Ishikawa (cell line): ENCODE measurements around the gene SH3TC1.

Experiments
- CEBPB ChIP-seq: IDR thresholded peaks from 2 replicates; pipeline ENCODE4 v1.6.1; 2012
- CREB1 ChIP-seq: IDR thresholded peaks from 2 replicates; pipeline ENCODE4 v1.6.1; 2012; ENCODE audit warnings: low read depth
- EGR1 ChIP-seq: IDR thresholded peaks from 2 replicates; pipeline ENCODE4 v1.6.1; 2012
- EP300 ChIP-seq: IDR thresholded peaks from 2 replicates; pipeline ENCODE4 v1.6.1; 2012; ENCODE audit warnings: borderline replicate concordance
- FOXM1 ChIP-seq: IDR thresholded peaks from 2 replicates; pipeline ENCODE4 v1.6.1; 2012; ENCODE audit warnings: low read depth, borderline replicate concordance
- MAX ChIP-seq: IDR thresholded peaks from 2 replicates; pipeline ENCODE4 v1.6.1; 2012
- NFIC ChIP-seq: IDR thresholded peaks from 2 replicates; pipeline ENCODE4 v1.6.1; 2012
- RAD21 ChIP-seq: IDR thresholded peaks from 2 replicates; pipeline ENCODE4 v1.6.1; 2012; ENCODE audit warnings: low read depth
- REST ChIP-seq: IDR thresholded peaks from 2 replicates; pipeline ENCODE4 v1.6.1; 2012; ENCODE audit warnings: low read depth, mild to moderate bottlenecking
- TAF1 ChIP-seq: IDR thresholded peaks from 2 replicates; pipeline ENCODE4 v1.6.1; 2012; ENCODE audit warnings: low read depth, mild to moderate bottlenecking
- TCF12 ChIP-seq: IDR thresholded peaks from 2 replicates; pipeline ENCODE4 v1.6.1; 2012; ENCODE audit warnings: low read depth
- TEAD4 ChIP-seq: IDR thresholded peaks from 2 replicates; pipeline ENCODE4 v1.6.1; 2012
- USF1 ChIP-seq: IDR thresholded peaks from 2 replicates; pipeline ENCODE4 v1.6.1; 2012
- YY1 ChIP-seq: IDR thresholded peaks from 2 replicates; pipeline ENCODE4 v1.6.1; 2012; ENCODE audit warnings: low read depth
- ZBTB7A ChIP-seq: IDR thresholded peaks from 2 replicates; pipeline ENCODE4 v1.6.1; 2012; ENCODE audit warnings: low read depth

SH3TC1 gene

GRCh38 chr4:8280158-8280875 lies 81.2 kb downstream of the SH3TC1 start:
- TF ChIP-seq CREB1 (no peak), CEBPB (no peak), MAX (no peak), TCF12 (no peak), NFIC (no peak), REST (no peak), EGR1 (no peak), TEAD4 (no peak), USF1 (no peak), EP300 (no peak), FOXM1 (no peak), RAD21 (no peak)

GRCh38 chr4:8280876-8281440 lies 81.9 kb downstream of the SH3TC1 start:
- TF ChIP-seq CEBPB (no peak), TAF1 (no peak), FOXM1 (no peak), RAD21 (no peak), EGR1 (no peak), YY1 (no peak), ZBTB7A (no peak), MAX (no peak), TEAD4 (no peak), CREB1 (no peak), EP300 (no peak), TCF12 (no peak), REST (no peak)

- no peak for TF ChIP-seq TAF1
- no peak for TF ChIP-seq TCF12
- no peak for TF ChIP-seq TEAD4
- TF ChIP-seq YY1: no peak
- no peak for TF ChIP-seq EGR1
- TF ChIP-seq RAD21: no peak
- TF ChIP-seq CEBPB: no peak
Measured at GRCh38 chr4:8281519-8282133, 82.5 kb downstream of the SH3TC1 start.

GRCh38 chr4:8282134-8282641 lies 83.1 kb downstream of the SH3TC1 start:
- TF ChIP-seq TEAD4: no peak
- no peak for TF ChIP-seq TCF12
- TF ChIP-seq USF1: no peak
- no peak for TF ChIP-seq CEBPB
- no peak for TF ChIP-seq RAD21
- TF ChIP-seq MAX: no peak
- TF ChIP-seq YY1: no peak
- TF ChIP-seq REST: no peak
- no peak for TF ChIP-seq FOXM1
- TF ChIP-seq EP300: no peak
- no peak for TF ChIP-seq CREB1
- TF ChIP-seq EGR1: no peak
- no peak for TF ChIP-seq NFIC
- TF ChIP-seq ZBTB7A: no peak
- no peak for TF ChIP-seq TAF1
